ENCODE measurements around the gene GRB7. TPM values are rescaled to one million over a fixed set of nuclear protein-coding genes. Genes with fewer than 3 reads are reported as not detected.

The GRB7 gene
- total and polyA plus RNA-seq, 10 donors, result 0.04 to 1.9 (median 0.51) TPM; not detected in 1

- DNase-seq, result no peak
- Histone ChIP-seq H3K4me1 (peaks cover 13 to 97% (median 53%) of the 10 kb centered on the region in 6 donors), H3K27me3 (replicated peaks in 1 of 7) (no peaks in the 10 kb centered on the region), H3K4me3 (no peak overlapping the region), H3K9me3 (no peaks in the 10 kb centered on the region), H3K36me3 (peaks cover 0 to 60% (median 6%) of the 10 kb centered on the region in 6 donors), H3K27ac (peak overlapping the region in 6 of 8 donors; percentile 48 to 89 (median 76))
- WGBS, 5 donors, result 30 to 53% (median 46%) methylated on average over 6 of the region's 6 CpGs
- TF ChIP-seq CTCF (IDR thresholded peaks at IDR 0.05 in 8 of 11, conservative IDR thresholded peaks at IDR 0.05 in 3 of 11) (no peak), POLR2A (IDR thresholded peaks at IDR 0.05) (no peak), POLR2AphosphoS5 (IDR thresholded peaks at IDR 0.05) (no peak)
- intact Hi-C loops (cut with DNase I; ENCODE audit: low total_unique reads), result no loop called here
These were observed 53.6 kb downstream of the GRB7 start for GRCh38 chr17:39791111-39791992.

- TF ChIP-seq CTCF (IDR thresholded peaks at IDR 0.05 in 8 of 11, conservative IDR thresholded peaks at IDR 0.05 in 3 of 11) (no peak), POLR2AphosphoS5 (IDR thresholded peaks at IDR 0.05) (no peak), POLR2A (IDR thresholded peaks at IDR 0.05) (no peak)
- intact Hi-C loops (cut with DNase I; ENCODE audit: low total_unique reads), result no loop called here
- no peak for DNase-seq
- H3K27me3 ChIP-seq (replicated peaks in 1 of 7), result no peaks in the 10 kb centered on the region
- H3K36me3 ChIP-seq, result peaks cover 0 to 50% (median 6%) of the 10 kb centered on the region in 6 donors
- peak overlapping the region in 1 of 8 donors; percentile 16 for H3K4me3 ChIP-seq
- no peaks in the 10 kb centered on the region for H3K9me3 ChIP-seq
- H3K27ac ChIP-seq, result peak overlapping the region; percentile 44 to 89 (median 71)
- peaks cover 13 to 95% (median 50%) of the 10 kb centered on the region in 6 donors for H3K4me1 ChIP-seq
- 53 to 75% (median 64%) methylated on average over 10 of the region's 10 CpGs for WGBS, 5 donors
These were observed 54.9 kb downstream of the GRB7 start for GRCh38 chr17:39792526-39793221.

GRCh38 chr17:39793301-39793872 is 55.6 kb downstream of the GRB7 start:
- H3K27ac ChIP-seq, result peak overlapping the region; percentile 24 to 89 (median 71)
- 35 to 52% (median 43%) methylated on average over 3 of the region's 3 CpGs for WGBS, 5 donors
- peaks cover 0 to 43% (median 6%) of the 10 kb centered on the region in 6 donors for H3K36me3 ChIP-seq
- H3K9me3 ChIP-seq, result no peaks in the 10 kb centered on the region
- peak overlapping the region in 1 of 8 donors; percentile 16 for H3K4me3 ChIP-seq
- intact Hi-C loops (cut with DNase I; ENCODE audit: low total_unique reads), result no loop called here
- no peak for TF ChIP-seq POLR2A (IDR thresholded peaks at IDR 0.05)
- peaks cover 13 to 95% (median 50%) of the 10 kb centered on the region in 6 donors for H3K4me1 ChIP-seq
- no peak for DNase-seq
- H3K27me3 ChIP-seq (replicated peaks in 1 of 7), result no peaks in the 10 kb centered on the region

- peak; percentile 82 for DNase-seq
- no peaks in the 10 kb centered on the region for H3K27me3 ChIP-seq (replicated peaks in 1 of 7)
- H3K27ac ChIP-seq, result peak overlapping the region; percentile 6 to 89 (median 71)
- no peak overlapping the region for H3K4me3 ChIP-seq
- peaks cover 0 to 33% (median 4%) of the 10 kb centered on the region in 6 donors for H3K36me3 ChIP-seq
- H3K4me1 ChIP-seq, result peaks cover 17 to 94% (median 53%) of the 10 kb centered on the region in 6 donors
- TF ChIP-seq POLR2A (IDR thresholded peaks at IDR 0.05) (peak in 1 of 3 donors; percentile 35), CTCF (IDR thresholded peaks at IDR 0.05 in 8 of 11, conservative IDR thresholded peaks at IDR 0.05 in 3 of 11) (no peak), POLR2AphosphoS5 (IDR thresholded peaks at IDR 0.05) (peak in 1 of 3 donors; percentile 83)
- 35 to 67% (median 57%) methylated on average over 2 of the region's 2 CpGs for WGBS, 5 donors
- H3K9me3 ChIP-seq, result no peaks in the 10 kb centered on the region
- intact Hi-C loops (cut with DNase I; ENCODE audit: low total_unique reads), result no loop called here
These were observed 56.7 kb downstream of the GRB7 start for GRCh38 chr17:39794249-39794970.

All from spleen (tissue), 11 donors.